H1 (cell line): ENCODE measurements around the gene ANXA7. TPM values are rescaled to one million over a fixed set of nuclear protein-coding genes. Genes with fewer than 3 reads are reported as not detected.

Experiments
- CTCF ChIA-PET: fragments of 300-600 bp; sonication (Branson Sonifier 250); formaldehyde crosslinking; loops from one replicate; lab custom pipeline; 2021; ENCODE audit not compliant: partially characterized antibody; lab: Charles Lee
- POLR2A ChIA-PET: fragments of 300-600 bp; sonication (Branson Sonifier 250); formaldehyde crosslinking; loops from one replicate; lab custom pipeline; 2021; ENCODE audit warnings: inconsistent platforms; ENCODE audit not compliant: partially characterized antibody; lab: Charles Lee
- DNase-seq, 2 experiments: peaks; one replicate each; pipeline versions ENCODE4 v3.0.0 to v3.0.0-alpha.2; 2010 to 2022; ENCODE audit warnings: low spot score in 2 of 2, low read depth in 1 of 2, mixed read lengths in 1 of 2
- FAIRE-seq: peaks from 2 replicates; lab custom pipeline; 2011; peaks lifted over from hg19 to GRCh38; lab: Jason Lieb, UNC
- H2AFZ ChIP-seq: 2 replicates; pipeline ENCODE4 v1.8.1; 2012; ENCODE audit warnings: low read length, inconsistent platforms
- H2AK5ac ChIP-seq: 2 replicates; pipeline ENCODE4 v1.6.1; 2013; ENCODE audit warnings: low read depth, low read length
- H2BK120ac ChIP-seq: replicated peaks from 2 replicates; pipeline ENCODE3; 2013; ENCODE audit warnings: low read depth, low read length, inconsistent platforms
- H2BK12ac ChIP-seq: 2 replicates; pipeline ENCODE4 v1.6.1; 2013; ENCODE audit warnings: low read depth, low read length
- H2BK15ac ChIP-seq: 2 replicates; pipeline ENCODE4 v1.6.1; 2013; ENCODE audit warnings: low read length
- H2BK20ac ChIP-seq: 2 replicates; pipeline ENCODE4 v1.6.1; 2013; ENCODE audit warnings: low read length
- H2BK5ac ChIP-seq: 2 replicates; pipeline ENCODE4 v1.6.1; 2013; ENCODE audit warnings: low read depth, low read length
- H3K14ac ChIP-seq: 2 replicates; pipeline ENCODE4 v1.6.1; 2013; ENCODE audit warnings: inconsistent platforms; ENCODE audit not compliant: insufficient read length
- H3K18ac ChIP-seq: 2 replicates; pipeline ENCODE4 v1.6.1; 2013; ENCODE audit warnings: low read length; ENCODE audit errors: extremely low read depth
- H3K23ac ChIP-seq: 2 replicates; pipeline ENCODE4 v1.6.1; 2013; ENCODE audit warnings: inconsistent platforms; ENCODE audit not compliant: insufficient read length
- H3K23me2 ChIP-seq: 2 replicates; pipeline ENCODE4 v1.6.1; 2013; ENCODE audit warnings: low read depth, low read length
- H3K27ac ChIP-seq: 2 replicates; pipeline ENCODE4 v1.6.1; 2011; ENCODE audit warnings: low read depth, low read length, inconsistent platforms
- H3K27me3 ChIP-seq, 4 experiments: replicated peaks in 1 of 4; 1 replicate in 1 of 4; 2 replicates in 3 of 4; pipeline versions ENCODE4 v1.6.1 to v1.8.1; 2011 to 2013; ENCODE audit warnings: low read length in 3 of 4, mild to moderate bottlenecking in 3 of 4, inconsistent platforms in 2 of 4, mixed read lengths in 2 of 4, moderate library complexity in 1 of 4; ENCODE audit not compliant: control insufficient read depth in 3 of 4, insufficient read depth in 3 of 4; ENCODE audit errors: extremely low read depth in 1 of 4
- H3K36me3 ChIP-seq, 4 experiments: 2 replicates each; pipeline versions ENCODE4 v1.6.1 to v1.8.1; 2011 to 2013; ENCODE audit warnings: mild to moderate bottlenecking in 4 of 4, low read length in 3 of 4, moderate library complexity in 2 of 4, control low read depth in 1 of 4, inconsistent platforms in 1 of 4; ENCODE audit not compliant: insufficient read depth in 4 of 4, control insufficient read depth in 2 of 4
- H3K4ac ChIP-seq: replicated peaks from 2 replicates; pipeline ENCODE3; 2013; ENCODE audit warnings: low read length, low read depth, mixed read lengths, inconsistent platforms; ENCODE audit not compliant: insufficient read length
- H3K4me1 ChIP-seq, 4 experiments: replicated peaks in 1 of 4; 1 replicate in 1 of 4; 2 replicates in 3 of 4; pipeline versions ENCODE4 v1.6.1 to v1.8.1; 2011 to 2013; ENCODE audit warnings: low read length in 3 of 4, inconsistent platforms in 2 of 4, mixed read lengths in 1 of 4; ENCODE audit not compliant: insufficient read depth in 4 of 4, control insufficient read depth in 3 of 4
- H3K4me2 ChIP-seq, 2 experiments: 2 replicates each; pipeline versions ENCODE4 v1.6.1 to v1.8.1; 2011 to 2013; ENCODE audit warnings: low read depth in 2 of 2, low read length in 2 of 2, control low read depth in 1 of 2, inconsistent platforms in 1 of 2, mild to moderate bottlenecking in 1 of 2; ENCODE audit not compliant: insufficient read depth in 1 of 2
- H3K4me3 ChIP-seq, 4 experiments: fragments of 200-600, 300-600 bp in 1 of 4; sonication (generic), shearing (Covaris generic), sonication (Bioruptor Twin) in 1 of 4; 2 replicates each; pipeline versions ENCODE4 v1.5.1 to v1.8.1; 2011 to 2016; ENCODE audit warnings: low read length in 4 of 4, low read depth in 3 of 4, control low read depth in 2 of 4, inconsistent platforms in 2 of 4, mild to moderate bottlenecking in 2 of 4, mixed read lengths in 1 of 4, moderate library complexity in 1 of 4; ENCODE audit not compliant: insufficient read depth in 2 of 4; ENCODE audit errors: extremely low read depth in 1 of 4
- H3K56ac ChIP-seq: replicated peaks from 2 replicates; pipeline ENCODE3; 2013; ENCODE audit warnings: low read depth, mild to moderate bottlenecking, mixed read lengths, low read length, inconsistent platforms; ENCODE audit not compliant: insufficient read length
- H3K79me1 ChIP-seq: 2 replicates; pipeline ENCODE4 v1.6.1; 2013; ENCODE audit warnings: low read depth, low read length, control low read depth
- H3K79me2 ChIP-seq, 2 experiments: 2 replicates each; pipeline versions ENCODE4 v1.6.1 to v1.8.1; 2012 to 2013; ENCODE audit warnings: low read length in 2 of 2, mild to moderate bottlenecking in 2 of 2, inconsistent platforms in 1 of 2; ENCODE audit not compliant: insufficient read depth in 2 of 2, control insufficient read depth in 1 of 2
- H3K9ac ChIP-seq, 4 experiments: replicated peaks in 1 of 4; 1 replicate in 1 of 4; 2 replicates in 3 of 4; pipeline versions ENCODE4 v1.6.1 to v1.8.1; 2011 to 2013; ENCODE audit warnings: low read depth in 3 of 4, low read length in 3 of 4, control low read depth in 2 of 4, mild to moderate bottlenecking in 2 of 4, moderate library complexity in 2 of 4, inconsistent platforms in 1 of 4; ENCODE audit errors: extremely low read depth in 1 of 4
- H3K9me3 ChIP-seq, 2 experiments: 2 replicates each; pipeline versions ENCODE4 v1.6.1 to v1.8.1; 2012 to 2013; ENCODE audit warnings: mild to moderate bottlenecking in 2 of 2, moderate library complexity in 2 of 2, control low read depth in 1 of 2, inconsistent platforms in 1 of 2, low read depth in 1 of 2, low read length in 1 of 2, mixed read lengths in 1 of 2; ENCODE audit not compliant: insufficient read depth in 2 of 2
- H4K20me1 ChIP-seq, 2 experiments: replicated peaks in 1 of 2; 2 replicates each; pipeline versions ENCODE3 to v1.8.1; 2011 to 2013; ENCODE audit warnings: inconsistent platforms in 2 of 2, low read length in 2 of 2, mild to moderate bottlenecking in 1 of 2; ENCODE audit not compliant: insufficient read depth in 2 of 2, control insufficient read depth in 1 of 2
- H4K5ac ChIP-seq: 2 replicates; pipeline ENCODE4 v1.6.1; 2013; ENCODE audit warnings: low read length, low read depth, mixed read lengths, inconsistent platforms; ENCODE audit not compliant: insufficient read length
- H4K8ac ChIP-seq: 2 replicates; pipeline ENCODE4 v1.8.0; 2013; ENCODE audit warnings: mild to moderate bottlenecking, moderate library complexity, low read length, inconsistent platforms; ENCODE audit not compliant: insufficient read depth; ENCODE audit errors: extremely low read depth
- H4K91ac ChIP-seq: replicated peaks from 2 replicates; pipeline ENCODE3; 2013; ENCODE audit warnings: low read length, mixed read lengths, inconsistent platforms; ENCODE audit not compliant: insufficient read length
- ATF2 ChIP-seq: IDR thresholded peaks from 2 replicates; pipeline ENCODE4 v1.6.1; 2012; ENCODE audit warnings: low read length, inconsistent platforms
- ATF3 ChIP-seq: IDR thresholded peaks from 2 replicates; pipeline ENCODE4 v1.6.1; 2011; ENCODE audit warnings: low read depth, mild to moderate bottlenecking, low read length; ENCODE audit not compliant: insufficient read depth
- CBX8 ChIP-seq: fragments of 300-800, 300-1000 bp; sonication (generic); IDR thresholded peaks from 2 replicates; pipeline ENCODE4 v1.7.1; 2016; ENCODE audit warnings: low read depth, low read length, borderline replicate concordance
- CHD1 ChIP-seq: IDR thresholded peaks from 2 replicates; pipeline ENCODE4 v1.6.1; 2012; ENCODE audit warnings: low read depth, low read length, improper control_type of control experiment
- CTBP2 ChIP-seq: IDR thresholded peaks from 2 replicates; pipeline ENCODE4 v1.7.0; 2011; ENCODE audit warnings: borderline replicate concordance, mild to moderate bottlenecking, moderate library complexity, mixed read lengths, low read length; ENCODE audit not compliant: insufficient read depth, insufficient read length
- JUN ChIP-seq: IDR thresholded peaks from 2 replicates; pipeline ENCODE4 v1.6.1; 2011; ENCODE audit warnings: low read depth, mild to moderate bottlenecking, improper control_type of control experiment, low read length
- KDM4A ChIP-seq: IDR thresholded peaks from one replicate; pipeline ENCODE4 v1.7.1; 2012; ENCODE audit warnings: low read depth, mild to moderate bottlenecking, moderate library complexity, low read length, inconsistent platforms; ENCODE audit not compliant: severe bottlenecking
- KDM5A ChIP-seq: fragments of 200-600 bp; IDR thresholded peaks from 2 replicates; pipeline ENCODE4 v1.7.1; 2012; ENCODE audit warnings: mild to moderate bottlenecking, low read length, inconsistent platforms, mixed read lengths
- RBBP5 ChIP-seq: IDR thresholded peaks from 2 replicates; pipeline ENCODE4 v1.7.1; 2012; ENCODE audit warnings: low read depth, mild to moderate bottlenecking, inconsistent platforms, low read length, moderate library complexity, borderline replicate concordance
- TAF1 ChIP-seq: IDR thresholded peaks from 2 replicates; pipeline ENCODE4 v1.6.1; 2011; ENCODE audit warnings: mild to moderate bottlenecking, low read depth, low read length
- TAF7 ChIP-seq: optimal IDR thresholded peaks from 2 replicates; pipeline ENCODE3; 2011; ENCODE audit warnings: low read depth, mild to moderate bottlenecking, inconsistent platforms, low read length, moderate library complexity, borderline replicate concordance
- ZNF274 ChIP-seq: IDR thresholded peaks from 2 replicates; pipeline ENCODE4 v1.7.0; 2012; ENCODE audit warnings: low read length, borderline replicate concordance; ENCODE audit errors: extremely low read depth
- WGBS, 2 experiments: shearing (Covaris generic) in 1 of 2; methylation state at CpG; one replicate each; pipeline versions ENCODE4 v1.1.6 to v1.1.7; 2013 to 2015; ENCODE audit warnings: low lambda C conversion rate in 2 of 2, mixed read lengths in 2 of 2, inconsistent platforms in 1 of 2, low coverage in 1 of 2, missing lambda C conversion rate in 1 of 2; ENCODE audit not compliant: insufficient replicate concordance in 2 of 2, insufficient coverage in 1 of 2, insufficient read length in 1 of 2; ENCODE audit errors: extremely low coverage in 1 of 2, missing lambda C conversion rate in 1 of 2; 5-methylcytosine and 5-hydroxymethylcytosine counted together
- polyA plus RNA-seq, 7 experiments: library from polyadenylated mRNA; depleted of rRNA in 3 of 7; stranded (reverse) in 5 of 7; unstranded in 2 of 7; fragments of >200 nt in 5 of 7; fragments of 200-250 nt in 2 of 7; gene quantifications; 1 replicate in 5 of 7; 2 replicates in 1 of 7; 4 replicates in 1 of 7; pipeline versions ENCODE4 v1.2.1 to v1.2.3, GENCODE V29; 2011 to 2013; ENCODE audit warnings: missing spikeins in 2 of 7, mixed read lengths in 2 of 7
- total RNA-seq: library from RNA; stranded (reverse); fragmentation: NEBNext Ultra II Directional; extraction: Animal tissue kit (Norgen Biotek cat#: 25700); gene quantifications from 2 replicates; pipeline ENCODE4 v1.2.1, GENCODE V29; 2021

Gene ANXA7
- total and polyA plus RNA-seq, 2 of the 8 experiments (the other 6 are each of a cell fraction or from before 2014, with no cell fraction given), result 37.1 to 63.6 TPM

GRCh38 chr10:73404690-73405089 is 9.2 kb downstream of the ANXA7 start:
- Histone ChIP-seq H3K79me1 (peaks cover 4% of the 10 kb centered on the region), H3K79me2 (peaks cover 3 to 61% of the 10 kb centered on the region in 2 experiments; a peak in 3 of 4 replicates), H3K23ac (no peak overlapping the region), H4K5ac (no peak overlapping the region), H2BK120ac (no peak overlapping the region), H2BK12ac (no peak overlapping the region), H3K4me3 (no peak overlapping the region), H3K4me2 (no peak overlapping the region), H3K9ac (no peak overlapping the region), H2BK20ac (no peak overlapping the region), H2AK5ac (no peak overlapping the region), H3K14ac (no peak overlapping the region), H4K20me1 (peaks cover 0 to 7% of the 10 kb centered on the region in 2 experiments), H2AFZ (no peak overlapping the region), H3K27me3 (no peaks in the 10 kb centered on the region), H3K4ac (no peak overlapping the region), H3K23me2 (no peaks in the 10 kb centered on the region), H2BK15ac (no peak overlapping the region), H3K36me3 (no peaks in the 10 kb centered on the region), H3K9me3 (no peaks in the 10 kb centered on the region), H3K27ac (no peak overlapping the region), H3K56ac (no peak overlapping the region), H4K91ac (no peak overlapping the region), H3K4me1 (no peaks in the 10 kb centered on the region), H4K8ac (no peak overlapping the region), H2BK5ac (no peak overlapping the region), H3K18ac (no peak overlapping the region)
- FAIRE-seq (no peak), DNase-seq (no peak)
- WGBS, 2 experiments, result 89% methylated on average over 9 of the region's 9 CpGs; no CpG with 5 or more reads in 1 of the 2 experiments
- ChIA-PET CTCF (no interaction called here), POLR2A (no interaction called here)
- TF ChIP-seq KDM4A (no peak), KDM5A (no peak), ATF3 (no peak), TAF7 (no peak), ATF2 (no peak), CTBP2 (no peak), ZNF274 (no peak), TAF1 (no peak), CBX8 (no peak), JUN (no peak), RBBP5 (no peak), CHD1 (no peak)
